GM18519 (cell line): ENCODE results near the gene MBL2.

Experiments
- ATAC-seq: cut with Tn5 transposase; IDR thresholded peaks from one replicate; pipeline ENCODE4 v1.9.1; 2021; ENCODE audit warnings: mild to moderate bottlenecking, moderate library complexity; ENCODE audit not compliant: unreplicated experiment, low FRiP score

MBL2 gene

GRCh38 chr10:52740913-52741675 lies 31.5 kb downstream of the MBL2 start:
- no peak for ATAC-seq

GRCh38 chr10:52740155-52740549 lies 32.4 kb downstream of the MBL2 start:
- ATAC-seq: no peak

DNA sequence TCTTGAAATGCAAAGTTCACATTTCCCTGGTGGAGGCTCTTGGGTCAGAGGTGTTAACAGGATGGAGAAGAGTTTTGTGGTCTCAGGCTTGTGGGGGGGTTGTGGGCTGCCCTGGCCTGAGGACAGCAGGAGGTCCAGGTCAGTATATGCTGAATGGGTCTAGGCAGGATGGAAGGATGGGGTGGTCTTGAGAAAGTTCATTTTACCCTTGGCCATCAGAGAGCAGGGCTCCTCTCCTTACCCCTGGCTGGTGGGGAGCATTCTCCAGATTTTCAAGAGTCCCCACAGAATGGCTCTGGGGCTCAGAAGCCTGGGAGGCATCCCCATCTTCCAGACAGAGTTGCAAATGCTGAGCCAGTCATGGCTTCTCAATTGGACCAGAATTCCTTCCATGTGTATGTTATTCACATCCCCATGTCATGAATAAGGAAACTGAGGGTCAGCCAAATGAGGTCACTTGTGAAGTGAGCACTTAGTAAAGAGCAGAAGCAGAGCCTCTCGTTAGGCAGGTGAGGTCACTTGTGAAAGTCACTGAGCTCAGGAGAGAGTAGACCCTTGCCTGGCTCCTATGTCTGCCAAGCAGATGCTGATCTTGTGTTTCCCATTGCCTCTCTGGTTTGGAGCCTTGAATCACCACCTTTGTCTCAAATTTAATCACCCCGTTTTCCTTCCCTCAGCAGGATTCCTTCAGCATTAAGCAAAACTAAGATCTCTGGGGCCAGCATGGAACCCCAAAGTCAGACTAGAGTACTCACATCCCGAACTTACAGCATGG lies 33.0 kb downstream of the MBL2 start:
- ATAC-seq: no peak

DNA sequence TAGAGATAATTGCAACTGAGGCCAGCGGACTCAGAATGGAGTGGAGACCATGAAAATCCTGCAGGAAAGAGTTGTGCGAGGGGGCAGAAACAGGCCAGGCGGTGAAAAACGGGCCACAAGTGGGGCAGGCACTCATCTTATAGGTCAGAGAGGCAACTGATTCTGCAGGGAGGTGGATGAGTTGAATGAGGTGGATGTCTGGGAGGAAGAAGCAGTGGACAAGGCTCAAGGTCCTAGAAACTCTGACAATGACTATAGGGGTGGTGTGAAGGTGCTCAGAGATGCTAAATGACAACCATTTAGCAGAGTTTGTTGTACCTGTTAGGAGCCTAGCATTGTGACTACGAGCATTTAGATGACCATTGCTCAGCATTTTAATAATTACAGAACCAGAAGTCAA lies 33.6 kb downstream of the MBL2 start:
- ATAC-seq: no peak

GRCh38 chr10:52729271-52730104 lies 43.1 kb downstream of the MBL2 start:
- peak; percentile 47 for ATAC-seq

GRCh38 chr10:52720018-52720417 lies 52.6 kb downstream of the MBL2 start:
- ATAC-seq: no peak
